B cell (primary cell): ENCODE results near the gene TRIM25. TPM values are rescaled to one million over a fixed set of nuclear protein-coding genes. Genes with fewer than 3 reads are reported as not detected.

Experiments used
- ATAC-seq: fragments of 200-7000 bp; cut with Tn5 transposase; one replicate; pipeline ENCODE4 v1.10.0; 2021; ENCODE audit warnings: low read depth, mild to moderate bottlenecking, moderate number of reproducible peaks, moderate library complexity
- CTCF ChIA-PET: fragments of 350-600 bp; sonication (Branson Sonifier 250); formaldehyde crosslinking; loops from one replicate; lab custom pipeline; 2021; ENCODE audit warnings: antibody characterized with exemption, inconsistent platforms; lab: Charles Lee
- POLR2A ChIA-PET: fragments of 350-600 bp; sonication (Branson Sonifier 250); formaldehyde crosslinking; loops from one replicate; lab custom pipeline; 2021; ENCODE audit warnings: antibody characterized with exemption; lab: Charles Lee
- DNase-seq: peaks from one replicate; pipeline ENCODE4 v3.0.0; 2013
- H2AFZ ChIP-seq: 2 replicates; pipeline ENCODE4 v1.6.1; 2012; ENCODE audit warnings: mild to moderate bottlenecking, low read depth, low read length; ENCODE audit not compliant: insufficient read depth, poor library complexity, severe bottlenecking
- H3K27ac ChIP-seq, 2 donors: 1 replicate in 1 of 2; 2 replicates in 1 of 2; pipeline ENCODE4 v1.5.1; 2012 to 2013; ENCODE audit warnings: low read length in 2 of 2, mild to moderate bottlenecking in 2 of 2, moderate library complexity in 1 of 2
- H3K27me3 ChIP-seq, 4 experiments: fragments of 200-600 bp in 1 of 4; sonication (generic) in 1 of 4; replicated peaks in 1 of 4; 1 replicate in 2 of 4; 2 replicates in 2 of 4; pipeline versions ENCODE4 v1.6.1 to v1.7.0; 2013 to 2016; ENCODE audit warnings: low read length in 3 of 4, mild to moderate bottlenecking in 2 of 4, mixed read lengths in 1 of 4, moderate library complexity in 1 of 4; ENCODE audit not compliant: insufficient read depth in 4 of 4, control insufficient read depth in 3 of 4; ENCODE audit errors: control extremely low read depth in 1 of 4
- H3K36me3 ChIP-seq, 2 experiments: replicated peaks in 1 of 2; 1 replicate in 1 of 2; 2 replicates in 1 of 2; pipeline versions ENCODE4 v1.6.1 to v1.7.1; 2013; ENCODE audit warnings: low read length in 1 of 2; ENCODE audit not compliant: insufficient read depth in 2 of 2, control insufficient read depth in 1 of 2; ENCODE audit errors: control extremely low read depth in 1 of 2, extremely low read depth in 1 of 2
- H3K4me1 ChIP-seq, 2 donors: fragments of 200-600 bp in 1 of 2; sonication (generic) in 1 of 2; 1 replicate in 1 of 2; 2 replicates in 1 of 2; pipeline versions ENCODE4 v1.5.1 to v1.6.1; 2013 to 2017; ENCODE audit warnings: low read length in 2 of 2; ENCODE audit not compliant: control insufficient read depth in 2 of 2, insufficient read depth in 2 of 2
- H3K4me2 ChIP-seq: replicated peaks from 2 replicates; pipeline ENCODE3; 2012; ENCODE audit warnings: mild to moderate bottlenecking, low read depth, low read length; ENCODE audit not compliant: poor library complexity, severe bottlenecking
- H3K4me3 ChIP-seq, 5 experiments: fragments of 200-600 bp in 1 of 5; sonication (generic) in 1 of 5; 1 replicate in 3 of 5; 2 replicates in 2 of 5; pipeline versions ENCODE4 v1.5.1 to v1.7.0; 2011 to 2016; ENCODE audit warnings: low read length in 4 of 5, mild to moderate bottlenecking in 4 of 5, low read depth in 2 of 5, control low read depth in 1 of 5, moderate library complexity in 1 of 5; ENCODE audit not compliant: insufficient read depth in 1 of 5; ENCODE audit errors: control extremely low read depth in 1 of 5, extremely low read depth in 1 of 5
- H3K79me2 ChIP-seq: fragments of 200-600 bp; sonication (generic); one replicate; pipeline ENCODE4 v1.6.0; 2016; ENCODE audit warnings: low read length; ENCODE audit not compliant: control insufficient read depth, insufficient read depth
- H3K9ac ChIP-seq: fragments of 200-600 bp; sonication (generic); 2 replicates; pipeline ENCODE4 v1.6.1; 2017; ENCODE audit warnings: mild to moderate bottlenecking, low read length, moderate library complexity
- H3K9me3 ChIP-seq, 3 donors: one replicate each; pipeline versions ENCODE4 v1.6.1 to v1.7.1; 2013; ENCODE audit warnings: low read length in 2 of 3; ENCODE audit not compliant: control insufficient read depth in 2 of 3, insufficient read depth in 1 of 3; ENCODE audit errors: control extremely low read depth in 1 of 3
- H4K20me1 ChIP-seq: 2 replicates; pipeline ENCODE4 v1.6.0; 2012; ENCODE audit warnings: mild to moderate bottlenecking, low read length; ENCODE audit not compliant: insufficient read depth, control insufficient read depth, poor library complexity, severe bottlenecking
- H3K27ac Mint-ChIP-seq: one replicate; pipeline ENCODE4 v1.8.0; 2021; ENCODE audit warnings: mixed read lengths
- H3K27me3 Mint-ChIP-seq: one replicate; pipeline ENCODE4 v1.8.0; 2021; ENCODE audit warnings: mixed read lengths
- H3K4me1 Mint-ChIP-seq: one replicate; pipeline ENCODE4 v1.8.0; 2021; ENCODE audit warnings: mixed read lengths
- H3K4me3 Mint-ChIP-seq: one replicate; pipeline ENCODE4 v1.8.0; 2021; ENCODE audit warnings: mixed read lengths
- H3K9me3 Mint-ChIP-seq: one replicate; pipeline ENCODE4 v1.8.0; 2022; ENCODE audit warnings: mixed read lengths; ENCODE audit not compliant: insufficient read depth
- EZH2 ChIP-seq: IDR thresholded peaks from 2 replicates; pipeline ENCODE4 v1.6.1; 2012; ENCODE audit warnings: borderline replicate concordance, low read depth, mild to moderate bottlenecking, moderate library complexity, low read length; ENCODE audit not compliant: insufficient read depth, poor library complexity, severe bottlenecking
- WGBS: methylation state at CpG from one replicate; pipeline ENCODE4 v1.1.5; 2013; ENCODE audit warnings: missing lambda C conversion rate; ENCODE audit not compliant: insufficient coverage; 5-methylcytosine and 5-hydroxymethylcytosine counted together
- intact Hi-C: fragments of 100-400 bp; cut with micrococcal nuclease; formaldehyde crosslinking; loops from one replicate; pipeline ENCODE4 v1.10.0; 2022
- polyA plus RNA-seq: library from polyadenylated mRNA; depleted of rRNA; stranded (reverse); fragments of >200 nt; gene quantifications from 2 replicates; pipeline ENCODE4 v1.2.3, GENCODE V29; 2012
- total RNA-seq, 2 donors: library from RNA; stranded (reverse); fragments of 120-200 nt in 1 of 2; gene quantifications; 1 replicate in 1 of 2; 2 replicates in 1 of 2; pipeline versions ENCODE4 v1.2.3 to v1.2.4, GENCODE V29; 2013 to 2022
- TF ChIP-seq, protein P1 (sequence below): fragments of 200-600 bp; IDR thresholded peaks from one replicate; pipeline ENCODE4 v1.8.0; 2022; ENCODE audit warnings: antibody characterized with exemption, mild to moderate bottlenecking

TRIM25 gene
- total and polyA plus RNA-seq, 2 donors (not counting 1 experiment from before 2014, with no cell fraction given) = 38.5 to 92.4 TPM

DNA sequence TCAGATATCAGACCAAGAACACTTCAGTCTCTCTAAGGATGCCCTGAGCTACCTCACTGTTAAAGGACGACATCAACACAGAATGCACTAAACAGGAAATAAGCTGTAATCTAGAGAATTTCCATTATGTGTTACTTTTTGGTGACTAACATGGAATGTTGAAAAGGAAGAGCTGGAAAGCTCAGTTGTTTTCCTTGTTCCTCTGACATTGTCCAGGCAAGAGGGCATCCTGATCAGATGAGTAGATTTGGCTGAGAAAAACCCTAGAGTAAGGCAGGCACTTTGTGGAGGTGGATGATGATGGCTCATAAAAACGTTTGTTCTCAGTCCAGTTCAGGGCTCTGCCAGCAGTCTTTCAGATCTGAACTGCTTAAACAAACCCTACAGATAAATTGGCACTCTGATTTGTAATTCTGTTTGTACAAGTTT lies 45.9 kb downstream of the TRIM25 start:
- no peaks in the 10 kb centered on the region for H3K79me2 ChIP-seq
- ChIA-PET POLR2A (no interaction called here), CTCF (interaction anchor here (1.2 kb wide), 1 partner anchor 48 kb away, joined by 4 read pairs; no protein-coding TSS in a partner anchor)
- no peaks in the 10 kb centered on the region for H3K27me3 ChIP-seq
- no peak overlapping the region for H3K4me2 ChIP-seq
- Mint-ChIP-seq H3K27ac (no peak overlapping the region), H3K27me3 (no peaks in the 10 kb centered on the region), H3K4me3 (no peak overlapping the region), H3K9me3 (no peaks in the 10 kb centered on the region), H3K4me1 (peaks cover 10% of the 10 kb centered on the region)
- ATAC-seq (no peak), DNase-seq (no peak)
- H3K9ac ChIP-seq = no peak overlapping the region
- no peak overlapping the region for H3K4me3 ChIP-seq
- intact Hi-C loops = loop anchor here (10.0 kb wide), 1 partner anchor 53 kb away; no protein-coding TSS in a partner anchor
- no peak overlapping the region for H3K27ac ChIP-seq
- TF ChIP-seq EZH2 = no peak
- TF ChIP-seq, protein P1, sequence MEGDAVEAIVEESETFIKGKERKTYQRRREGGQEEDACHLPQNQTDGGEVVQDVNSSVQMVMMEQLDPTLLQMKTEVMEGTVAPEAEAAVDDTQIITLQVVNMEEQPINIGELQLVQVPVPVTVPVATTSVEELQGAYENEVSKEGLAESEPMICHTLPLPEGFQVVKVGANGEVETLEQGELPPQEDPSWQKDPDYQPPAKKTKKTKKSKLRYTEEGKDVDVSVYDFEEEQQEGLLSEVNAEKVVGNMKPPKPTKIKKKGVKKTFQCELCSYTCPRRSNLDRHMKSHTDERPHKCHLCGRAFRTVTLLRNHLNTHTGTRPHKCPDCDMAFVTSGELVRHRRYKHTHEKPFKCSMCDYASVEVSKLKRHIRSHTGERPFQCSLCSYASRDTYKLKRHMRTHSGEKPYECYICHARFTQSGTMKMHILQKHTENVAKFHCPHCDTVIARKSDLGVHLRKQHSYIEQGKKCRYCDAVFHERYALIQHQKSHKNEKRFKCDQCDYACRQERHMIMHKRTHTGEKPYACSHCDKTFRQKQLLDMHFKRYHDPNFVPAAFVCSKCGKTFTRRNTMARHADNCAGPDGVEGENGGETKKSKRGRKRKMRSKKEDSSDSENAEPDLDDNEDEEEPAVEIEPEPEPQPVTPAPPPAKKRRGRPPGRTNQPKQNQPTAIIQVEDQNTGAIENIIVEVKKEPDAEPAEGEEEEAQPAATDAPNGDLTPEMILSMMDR = no peak
- H2AFZ ChIP-seq = no peak overlapping the region
- H3K9me3 ChIP-seq = no peaks in the 10 kb centered on the region
- peaks cover 4 to 7% of the 10 kb centered on the region in 2 donors for H3K4me1 ChIP-seq
- H3K36me3 ChIP-seq = peaks cover 0 to 2% of the 10 kb centered on the region in 2 experiments
- no peaks in the 10 kb centered on the region for H4K20me1 ChIP-seq
- no CpG with 5 or more reads among the region's 2 CpGs for WGBS

DNA sequence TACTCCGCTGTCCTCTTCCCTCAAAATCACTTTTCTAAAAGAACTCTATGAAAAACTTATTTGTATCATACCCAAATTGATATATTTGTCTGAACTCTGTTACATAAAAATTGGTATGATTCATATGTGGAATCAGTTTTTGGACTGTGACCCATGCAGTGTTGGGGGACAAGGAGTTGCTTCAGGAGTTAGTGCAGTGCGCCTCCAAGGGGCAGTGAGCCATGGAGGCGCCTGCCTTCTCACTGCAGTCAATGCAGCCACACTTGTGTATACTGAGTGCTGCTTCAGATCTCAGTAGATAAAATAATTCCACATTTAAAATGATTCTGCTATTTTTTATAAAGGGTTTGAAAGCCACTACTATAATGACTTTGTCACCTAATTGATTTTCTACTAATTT lies 47.4 kb downstream of the TRIM25 start:
- intact Hi-C loops = loop anchor here (10.0 kb wide), 1 partner anchor 52 kb away; no protein-coding TSS in a partner anchor
- Mint-ChIP-seq H3K27me3 (no peaks in the 10 kb centered on the region), H3K9me3 (no peaks in the 10 kb centered on the region), H3K4me1 (peaks cover 10% of the 10 kb centered on the region), H3K4me3 (no peak overlapping the region), H3K27ac (no peak overlapping the region)
- H3K4me1 ChIP-seq = peaks cover 4 to 7% of the 10 kb centered on the region in 2 donors
- CTCF ChIA-PET = no interaction called here
- no peaks in the 10 kb centered on the region for H3K79me2 ChIP-seq
- no peaks in the 10 kb centered on the region for H3K27me3 ChIP-seq
- no peak overlapping the region for H3K27ac ChIP-seq
- 100% methylated on average over 1 of the region's 3 CpGs for WGBS
- POLR2A ChIA-PET = no interaction called here
- no peak for DNase-seq
- TF ChIP-seq, protein P1 = no peak
- TF ChIP-seq EZH2 = no peak
- ATAC-seq = no peak
- no peaks in the 10 kb centered on the region for H4K20me1 ChIP-seq
- no peak overlapping the region for H3K4me3 ChIP-seq
- no peak overlapping the region for H3K4me2 ChIP-seq
- H3K36me3 ChIP-seq = peaks cover 0 to 11% of the 10 kb centered on the region in 2 experiments
- no peaks in the 10 kb centered on the region for H3K9me3 ChIP-seq
- H2AFZ ChIP-seq = no peak overlapping the region
- H3K9ac ChIP-seq = no peak overlapping the region
